Measurements from ENCODE around the gene RSKR.
A peak's percentile ranks its signal among the peaks of the same experiment; 100 is the strongest.

RSKR gene

GRCh38 chr17:28570716-28571360 is 43.1 kb downstream of the RSKR start:
- H3K27me3 Mint-ChIP-seq = no peaks in the 10 kb centered on the region
- peak overlapping the region; percentile 97 for H3K4me3 Mint-ChIP-seq
- peak; percentile 72 for DNase-seq
- H3K9me3 Mint-ChIP-seq = no peaks in the 10 kb centered on the region
- H3K27ac Mint-ChIP-seq = peak overlapping the region; percentile 95
- CTCF ChIA-PET = interaction anchor here (0.7 to 2.9 kb wide), 5 partner anchors 9 to 74 kb away, joined by 3 to 23 read pairs (median 3); partner anchors contain the start of gene BLTP2
- H3K4me1 Mint-ChIP-seq = peaks cover 68% of the 10 kb centered on the region
- peaks cover 48% of the 10 kb centered on the region for H3K36me3 Mint-ChIP-seq

- peak overlapping the region; percentile 97 for H3K4me3 Mint-ChIP-seq
- no peaks in the 10 kb centered on the region for H3K9me3 Mint-ChIP-seq
- DNase-seq = no peak
- peaks cover 47% of the 10 kb centered on the region for H3K36me3 Mint-ChIP-seq
- no peaks in the 10 kb centered on the region for H3K27me3 Mint-ChIP-seq
- peaks cover 62% of the 10 kb centered on the region for H3K4me1 Mint-ChIP-seq
- CTCF ChIA-PET = interaction anchor here (2.9 kb wide), 1 partner anchor 21 kb away, joined by 23 read pairs; no protein-coding TSS in a partner anchor
- H3K27ac Mint-ChIP-seq = peak overlapping the region; percentile 67
Measured at GRCh38 chr17:28569446-28569845, 44.5 kb downstream of the RSKR start.

GRCh38 chr17:28567604-28568003 is 46.4 kb downstream of the RSKR start:
- Mint-ChIP-seq H3K9me3 (no peaks in the 10 kb centered on the region), H3K36me3 (peaks cover 40% of the 10 kb centered on the region)

GRCh38 chr17:28563475-28563874 is 50.5 kb downstream of the RSKR start:
- H3K27me3 Mint-ChIP-seq = no peaks in the 10 kb centered on the region
- H3K27ac Mint-ChIP-seq = no peak overlapping the region
- DNase-seq = no peak

More at GRCh38 chr17:28567604-28568003, 46.4 kb downstream of the RSKR start:
- Mint-ChIP-seq H3K27me3 (no peaks in the 10 kb centered on the region), H3K27ac (no peak overlapping the region), H3K4me1 (peaks cover 51% of the 10 kb centered on the region), H3K4me3 (no peak overlapping the region)
- CTCF ChIA-PET = interaction anchor here (0.8 kb wide), 1 partner anchor 18 kb away, joined by 3 read pairs; no protein-coding TSS in a partner anchor
- DNase-seq = no peak

More at GRCh38 chr17:28563475-28563874, 50.5 kb downstream of the RSKR start:
- H3K4me1 Mint-ChIP-seq = peaks cover 18% of the 10 kb centered on the region
- H3K36me3 Mint-ChIP-seq = peaks cover 46% of the 10 kb centered on the region
- CTCF ChIA-PET = no interaction called here
- H3K4me3 Mint-ChIP-seq = no peak overlapping the region
- H3K9me3 Mint-ChIP-seq = no peaks in the 10 kb centered on the region

Data from activated naive CD4-positive, alpha-beta T cell treated with anti-CD3 and anti-CD28 coated beads, Interleukin-2, amount 10 ng/mL, durations not matched to agents 7 days and 5 days (primary cell).